Fibroblast of the aortic adventitia (primary cell): ENCODE data around the gene MIB2. TPM values are rescaled to one million over a fixed set of nuclear protein-coding genes. Genes with fewer than 3 reads are reported as not detected.

Experiments
- DNase-seq: peaks from one replicate; pipeline ENCODE4 v3.0.0-alpha.2; 2010; ENCODE audit warnings: low read depth
- H3K4me3 ChIP-seq: 2 replicates; pipeline ENCODE4 v1.5.1; 2011; ENCODE audit warnings: low read depth, mild to moderate bottlenecking, control low read depth, low read length, moderate library complexity
- CTCF ChIP-seq: IDR thresholded peaks from 2 replicates; pipeline ENCODE4 v1.5.1; 2011; ENCODE audit warnings: mild to moderate bottlenecking, low read length, control low read depth, inconsistent platforms; ENCODE audit not compliant: insufficient read depth
- total RNA-seq: library from RNA; depleted of rRNA; stranded (reverse); fragments of >200 nt; gene quantifications from 2 replicates; pipeline ENCODE4 v1.2.3, GENCODE V29; 2012; ENCODE audit warnings: low replicate concordance

Gene MIB2
- total RNA-seq, 1 donor: 37.7 TPM

GRCh38 chr1:1619917-1620361, 4.6 kb downstream of the MIB2 start:
- no peak for DNase-seq
- no peak overlapping the region for H3K4me3 ChIP-seq
- TF ChIP-seq CTCF: peak; percentile 25

- no peak for DNase-seq
- no peak overlapping the region for H3K4me3 ChIP-seq
- TF ChIP-seq CTCF: no peak
These were observed 5.3 kb downstream of the MIB2 start for GRCh38 chr1:1620433-1621139.

GRCh38 chr1:1621173-1622009, 6.1 kb downstream of the MIB2 start:
- no peak for TF ChIP-seq CTCF
- no peak overlapping the region for H3K4me3 ChIP-seq
- no peak for DNase-seq

- H3K4me3 ChIP-seq: no peak overlapping the region
- no peak for TF ChIP-seq CTCF
- DNase-seq: peak; percentile 36
These were observed 6.9 kb downstream of the MIB2 start for GRCh38 chr1:1622010-1622787.

GRCh38 chr1:1622788-1623094, 7.4 kb downstream of the MIB2 start:
- TF ChIP-seq CTCF: no peak
- DNase-seq: no peak
- no peak overlapping the region for H3K4me3 ChIP-seq

GRCh38 chr1:1623181-1623630, 7.9 kb downstream of the MIB2 start:
- H3K4me3 ChIP-seq: no peak overlapping the region
- DNase-seq: no peak
- no peak for TF ChIP-seq CTCF
